ENCODE results near the gene TBX2.
"Not testable (repeated sequence)": the region's sequence is repeated elsewhere in the genome, so short reads cannot be mapped to it uniquely, and the experiment has no call there.

Gene TBX2

DNA sequence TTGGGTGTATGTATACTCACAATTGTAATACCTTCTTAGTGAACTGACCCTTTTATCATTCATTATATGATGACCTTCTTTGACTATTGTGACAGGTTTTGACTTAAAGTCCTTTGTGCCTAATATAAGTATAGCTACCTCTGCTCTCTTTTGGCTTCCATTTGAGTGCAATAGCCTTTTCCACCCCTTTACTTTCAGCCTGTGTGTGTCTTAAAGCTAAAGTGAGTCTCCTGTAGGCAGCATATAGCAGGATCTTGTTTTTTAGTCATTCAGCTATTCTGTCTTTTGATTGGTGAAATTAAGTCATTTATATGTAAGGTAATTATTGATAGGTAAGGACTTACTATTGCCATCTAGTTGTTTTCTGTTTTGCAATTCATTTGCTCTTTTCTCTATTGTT, 36.6 kb downstream of the TBX2 start:
- no peak for DNase-seq

DNA sequence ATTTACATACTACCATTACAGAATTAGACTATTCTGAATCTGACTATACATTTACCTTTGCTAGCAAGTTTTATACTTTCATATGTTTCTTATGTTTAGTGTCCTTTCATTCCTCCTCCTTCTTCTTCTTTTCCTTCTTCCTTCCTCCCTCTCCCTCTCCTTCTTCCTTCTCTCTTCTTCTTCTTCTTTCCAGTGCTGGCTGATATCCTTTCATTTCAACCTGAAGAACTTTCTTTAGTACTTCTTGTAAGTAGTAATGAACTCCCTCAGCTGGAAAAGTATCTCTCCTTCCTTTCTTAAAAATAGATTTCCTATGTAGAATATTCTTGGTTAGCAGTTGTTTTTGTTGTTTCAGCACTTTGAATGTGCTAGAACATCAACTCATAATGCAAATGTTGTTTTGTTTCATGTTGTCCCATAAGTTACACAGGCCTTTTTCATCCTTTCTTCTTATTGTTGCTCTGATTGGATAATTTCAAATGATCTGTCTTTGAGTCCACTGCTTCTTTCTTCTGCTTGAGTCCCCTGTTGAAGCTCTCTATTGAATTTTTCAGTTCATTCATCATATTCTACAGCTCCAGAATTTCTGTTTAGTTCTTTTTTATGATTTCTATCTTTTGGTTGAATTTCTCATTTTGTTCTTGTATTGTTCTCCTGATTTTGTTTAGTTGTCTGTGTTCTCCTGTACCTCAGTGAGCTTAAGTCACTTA, 37.5 kb downstream of the TBX2 start:
- DNase-seq = no peak

GRCh38 chr17:61440697-61441096, 41.1 kb downstream of the TBX2 start:
- DNase-seq = no peak

DNA sequence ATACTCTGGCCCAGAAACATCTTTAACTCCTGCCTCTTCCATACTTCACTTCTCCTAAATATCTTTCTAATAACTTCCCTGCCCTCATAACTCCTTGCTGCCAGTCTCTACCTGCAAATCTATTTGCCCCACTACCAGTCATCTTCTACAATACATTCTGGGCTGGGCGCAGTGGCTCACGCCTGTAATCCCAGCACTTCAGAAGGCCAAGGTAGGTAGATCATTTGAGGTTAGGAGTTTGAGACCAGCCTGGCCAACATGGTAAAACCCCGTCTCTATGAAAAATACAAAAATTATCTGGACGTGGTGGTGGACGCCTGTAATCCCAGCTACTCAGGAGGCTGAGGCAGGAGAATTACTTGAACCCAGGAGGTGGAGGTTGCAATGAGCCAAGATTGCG, 41.9 kb downstream of the TBX2 start:
- not testable (repeated sequence) for DNase-seq

DNA sequence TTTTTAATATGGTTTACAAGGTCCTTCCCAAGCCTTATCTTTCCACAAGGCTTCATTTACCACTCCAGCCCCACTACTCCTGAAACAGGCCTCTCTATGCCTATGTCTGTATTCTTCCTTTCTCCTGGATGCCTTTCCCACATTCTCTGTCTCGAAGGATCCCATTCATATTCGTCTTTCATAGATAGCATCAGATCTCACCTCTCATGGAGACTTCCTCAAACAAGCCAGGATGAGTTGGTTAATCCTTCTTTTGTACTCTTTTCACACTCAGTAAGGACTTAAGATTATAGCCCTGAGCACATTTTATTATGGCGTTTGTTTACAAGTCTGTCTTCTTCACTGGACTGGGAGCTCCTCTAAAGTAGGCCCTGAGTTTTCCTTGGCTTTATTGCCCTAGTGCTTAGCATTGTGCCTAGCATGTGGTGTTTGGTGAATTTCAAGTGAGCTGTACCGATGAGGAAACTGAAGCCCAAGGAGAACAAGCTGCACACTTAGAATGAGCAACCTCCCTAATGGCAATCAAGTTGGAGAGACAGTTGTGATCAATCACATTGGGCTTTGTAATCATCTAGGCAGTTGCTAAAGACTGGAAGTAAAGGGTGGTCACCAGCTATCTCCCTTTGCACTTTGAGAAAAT, 42.6 kb downstream of the TBX2 start:
- DNase-seq = no peak

DNA sequence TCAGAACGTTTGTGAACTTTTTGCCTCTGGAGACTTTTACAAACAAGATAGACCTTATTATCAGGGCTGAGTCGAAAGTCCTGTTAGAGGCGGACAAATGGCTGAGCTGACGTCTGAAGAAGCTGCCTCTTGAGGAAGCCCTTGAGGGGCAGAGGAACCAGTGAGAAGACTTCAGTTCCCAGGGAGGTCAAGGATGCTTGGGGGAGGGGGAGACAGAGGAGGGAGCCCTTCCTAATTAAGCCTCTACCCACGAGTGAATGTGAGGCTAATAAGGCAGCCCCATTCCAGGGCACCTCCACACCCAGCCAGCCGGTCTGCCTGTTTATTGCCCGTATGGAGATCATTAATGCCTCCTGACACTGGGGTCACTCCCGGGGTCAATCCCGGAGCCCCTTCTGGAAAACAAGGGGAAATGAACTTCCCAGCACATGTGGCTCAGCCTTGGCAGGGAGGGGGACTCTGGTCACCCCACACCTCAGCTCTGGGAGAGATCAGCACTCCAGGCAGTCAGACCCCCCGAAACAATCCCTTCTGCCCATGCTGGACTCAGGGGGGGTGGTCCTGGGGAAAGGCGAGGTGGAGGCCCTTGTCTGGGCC, 43.3 kb downstream of the TBX2 start:
- DNase-seq = no peak

DNA sequence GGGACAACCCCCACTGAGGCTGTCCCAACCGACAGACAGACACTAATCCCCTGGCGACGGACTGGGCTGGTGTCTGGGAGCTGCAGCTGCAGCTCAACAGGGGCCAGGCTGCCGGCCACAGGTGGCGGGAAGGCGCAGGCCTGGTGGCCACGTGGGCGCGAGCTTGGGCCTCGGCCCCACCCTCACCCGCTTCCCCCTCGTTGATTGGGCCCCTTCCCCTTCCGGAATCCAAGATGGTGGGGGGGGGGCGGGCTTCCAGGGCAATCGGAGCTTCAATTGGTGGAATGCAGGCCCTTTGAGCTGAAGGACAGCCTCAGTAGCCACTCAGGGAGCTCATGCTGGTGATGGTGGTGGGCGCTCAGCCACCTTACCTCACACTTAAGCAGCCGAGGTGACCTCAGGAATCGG, 43.8 kb downstream of the TBX2 start:
- no peak for DNase-seq

DNA sequence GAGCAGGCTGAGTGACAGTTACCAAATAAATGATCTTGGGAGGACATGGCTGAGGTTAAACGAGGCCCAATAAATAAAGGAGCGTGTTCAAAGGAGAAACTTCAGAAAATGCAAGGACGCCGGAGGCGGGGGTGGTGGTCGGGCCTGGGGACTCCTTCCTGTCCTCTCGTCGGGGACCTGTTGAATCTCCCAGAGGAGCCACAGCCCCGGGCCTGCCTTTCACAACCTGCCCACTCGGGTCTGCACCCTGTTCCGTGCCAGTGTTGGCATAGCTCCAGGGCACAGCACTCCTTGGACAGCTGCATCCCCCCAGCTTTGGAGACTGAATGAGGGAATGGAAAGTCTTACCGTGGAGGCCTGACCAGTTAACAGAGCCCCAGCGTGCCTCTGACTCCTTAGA, 44.4 kb downstream of the TBX2 start:
- no peak for DNase-seq

DNA sequence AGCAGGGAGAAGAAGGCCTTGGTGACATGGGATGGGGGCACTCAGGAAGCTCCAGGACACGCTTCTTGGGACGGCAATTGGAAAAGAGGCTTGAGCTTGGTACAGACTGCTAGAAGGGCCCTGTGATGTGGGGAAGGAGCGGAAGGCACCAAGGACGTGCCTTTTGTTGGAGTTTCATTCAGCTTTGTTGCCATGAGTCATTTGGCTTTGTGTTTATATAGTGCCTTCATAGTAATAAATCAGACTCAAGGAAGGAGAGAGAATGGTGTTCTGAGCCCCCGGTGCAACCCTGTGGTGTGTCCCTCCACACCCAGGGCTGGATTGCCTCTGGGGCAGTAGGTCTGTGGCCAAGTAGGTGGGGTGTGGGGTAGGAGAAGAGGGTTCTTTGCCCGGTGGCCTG, 45.2 kb downstream of the TBX2 start:
- DNase-seq = no peak

GRCh38 chr17:61447358-61447757, 47.7 kb downstream of the TBX2 start:
- no peak for DNase-seq

GRCh38 chr17:61448042-61448441, 48.4 kb downstream of the TBX2 start:
- DNase-seq = no peak

GRCh38 chr17:61449140-61449539, 49.5 kb downstream of the TBX2 start:
- DNase-seq = not testable (repeated sequence)

GRCh38 chr17:61449707-61450640, 50.3 kb downstream of the TBX2 start:
- DNase-seq = no peak

DNA sequence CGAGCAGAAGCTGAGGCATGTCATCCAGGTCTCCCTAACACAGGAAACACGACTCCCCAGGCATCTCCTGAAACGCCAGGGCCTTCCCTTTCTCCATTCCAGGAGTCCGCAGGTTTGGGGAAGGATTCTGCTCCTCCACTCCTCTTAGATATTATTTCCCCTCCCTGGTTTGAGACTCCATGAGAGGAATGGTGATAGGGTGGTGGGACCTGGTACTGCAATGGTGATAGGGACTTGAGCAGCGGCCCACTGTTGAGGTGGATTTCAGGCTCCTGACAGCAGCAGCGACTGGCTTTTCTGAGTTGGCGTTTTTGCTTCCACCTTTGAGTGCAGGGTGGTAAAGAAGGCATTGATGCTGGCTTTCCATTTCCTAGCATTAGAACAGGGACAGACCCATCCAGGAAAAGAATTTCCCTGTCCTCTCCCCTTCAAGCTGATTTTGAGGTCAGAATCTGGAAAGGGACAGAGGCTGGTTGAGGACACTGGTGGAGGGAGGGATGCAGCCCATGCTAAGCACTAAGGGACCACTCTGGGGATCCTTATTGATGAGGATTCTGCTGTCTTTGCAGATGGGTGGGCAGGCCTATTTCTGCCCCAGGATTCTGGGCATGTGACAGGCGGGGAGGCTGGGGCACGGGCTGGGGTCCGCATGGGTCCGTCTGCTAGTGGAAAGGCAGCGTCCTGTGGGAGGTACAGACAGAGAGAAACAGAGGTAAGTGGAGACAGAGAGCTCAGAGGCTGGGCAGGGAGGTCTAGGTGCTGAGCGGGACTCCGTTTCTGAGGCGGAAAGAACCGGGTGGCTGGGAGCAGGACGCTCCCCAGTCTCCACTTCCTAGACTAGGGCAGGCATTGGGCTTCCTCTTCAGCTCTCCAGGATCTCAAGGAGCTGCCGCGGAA, 51.2 kb downstream of the TBX2 start:
- DNase-seq = no peak

DNA sequence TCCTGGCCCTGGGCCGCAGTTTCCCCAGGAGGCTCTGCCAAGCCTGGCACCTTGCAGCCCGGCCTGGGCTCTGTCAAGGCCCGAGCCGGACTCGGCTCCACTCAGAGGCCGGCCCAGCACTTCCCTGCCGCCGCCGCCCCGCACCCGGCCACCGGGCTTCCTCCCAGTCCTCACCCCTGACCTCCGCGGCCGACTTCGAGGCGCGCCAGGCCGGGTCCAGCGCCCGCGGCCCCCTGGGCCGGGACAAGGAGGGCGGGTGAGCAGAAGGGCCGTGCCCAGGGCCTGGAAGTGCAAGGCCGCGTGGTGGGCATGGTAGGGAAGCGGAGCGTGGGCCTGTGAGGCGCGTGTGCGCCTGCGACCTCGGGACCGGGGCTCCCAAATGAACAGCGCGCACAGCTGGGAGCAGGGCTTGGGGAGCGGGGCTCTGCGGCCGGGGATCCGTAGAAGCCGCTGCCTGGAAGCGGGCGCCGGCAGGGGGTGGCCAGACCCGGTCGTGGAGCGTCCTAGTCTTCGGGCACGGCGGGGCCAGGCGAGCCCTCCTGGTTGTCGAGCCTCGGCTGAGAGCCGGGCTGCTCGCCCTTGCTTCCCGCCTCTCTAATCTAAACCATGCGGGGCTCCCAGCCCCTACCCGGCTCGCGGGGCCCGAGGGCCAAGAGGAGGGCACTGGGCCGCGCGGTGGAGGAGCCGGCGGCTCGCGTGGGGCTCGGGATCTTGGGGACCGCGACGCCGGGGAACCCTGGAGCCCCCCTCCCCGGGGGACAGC, 52.1 kb downstream of the TBX2 start:
- DNase-seq = no peak

GRCh38 chr17:61452301-61453290, 53.0 kb downstream of the TBX2 start, which contains the start of gene TBX4:
Gene TBX4, plus strand, starts transcription at chr17:61452422. Its CDS starts 4,069 bp downstream, at chr17:61456491.
- DNase-seq = no peak

GRCh38 chr17:61453566-61454380, 54.1 kb downstream of the TBX2 start:
- DNase-seq = no peak

GRCh38 chr17:61454381-61455323, 55.0 kb downstream of the TBX2 start:
- no peak for DNase-seq

All from activated T-cell treated with anti-CD3 and anti-CD28 coated beads, Interleukin-2, amount 50 U/mL, for 48 hours (primary cell).